Mesenchymal stem cell (in vitro differentiated cells and primary cell): Measurements from ENCODE around the gene GFAP.
A peak's percentile ranks its signal among the peaks of the same experiment; 100 is the strongest.

Experiments used
- DNase-seq: peaks from one replicate; pipeline ENCODE4 v3.0.0-alpha.2; 2013
- H2AFZ ChIP-seq: one replicate; pipeline ENCODE4 v1.6.1; 2013; ENCODE audit warnings: low read depth, mild to moderate bottlenecking, control low read depth, inconsistent platforms, low read length, moderate library complexity
- H2AK5ac ChIP-seq: 2 replicates; pipeline ENCODE4 v1.6.1; 2013; ENCODE audit warnings: low read length, moderate library complexity, mild to moderate bottlenecking, inconsistent platforms; ENCODE audit not compliant: severe bottlenecking
- H2BK120ac ChIP-seq: one replicate; pipeline ENCODE4 v1.6.1; 2013; ENCODE audit warnings: low read depth, mild to moderate bottlenecking, inconsistent platforms, low read length, moderate library complexity
- H2BK12ac ChIP-seq, 2 experiments: one replicate each; pipeline ENCODE4 v1.6.1; 2013; ENCODE audit warnings: inconsistent platforms in 2 of 2, low read length in 2 of 2, mild to moderate bottlenecking in 2 of 2, moderate library complexity in 2 of 2, control low read depth in 1 of 2
- H2BK15ac ChIP-seq: one replicate; pipeline ENCODE4 v1.6.1; 2013; ENCODE audit warnings: mild to moderate bottlenecking, low read depth, inconsistent platforms; ENCODE audit not compliant: poor library complexity, severe bottlenecking
- H2BK5ac ChIP-seq: 2 replicates; pipeline ENCODE4 v1.6.1; 2013; ENCODE audit warnings: low read depth, mild to moderate bottlenecking, low read length, control low read depth, inconsistent platforms; ENCODE audit not compliant: poor library complexity, severe bottlenecking
- H3K14ac ChIP-seq, 2 experiments: one replicate each; pipeline ENCODE4 v1.6.1; 2013; ENCODE audit warnings: inconsistent platforms in 2 of 2, low read length in 2 of 2, control low read depth in 1 of 2, mild to moderate bottlenecking in 1 of 2, moderate library complexity in 1 of 2
- H3K18ac ChIP-seq, 2 experiments: one replicate each; pipeline ENCODE4 v1.6.1; 2013; ENCODE audit warnings: inconsistent platforms in 2 of 2, low read length in 2 of 2, control low read depth in 1 of 2, low read depth in 1 of 2, mild to moderate bottlenecking in 1 of 2
- H3K23ac ChIP-seq, 2 experiments: one replicate each; pipeline ENCODE4 v1.6.1; 2013; ENCODE audit warnings: inconsistent platforms in 2 of 2, low read length in 2 of 2, mild to moderate bottlenecking in 2 of 2, moderate library complexity in 2 of 2, control low read depth in 1 of 2
- H3K27ac ChIP-seq: 2 replicates; pipeline ENCODE4 v1.5.1; 2013; ENCODE audit warnings: mild to moderate bottlenecking, moderate library complexity, low read length, control low read depth, inconsistent platforms; ENCODE audit not compliant: poor library complexity, severe bottlenecking
- H3K27me3 ChIP-seq, 2 experiments: 2 replicates each; pipeline versions ENCODE4 v1.6.1 to v1.7.0; 2013; ENCODE audit warnings: low read length in 2 of 2, mild to moderate bottlenecking in 2 of 2, moderate library complexity in 2 of 2, control low read depth in 1 of 2, inconsistent platforms in 1 of 2; ENCODE audit not compliant: control insufficient read depth in 1 of 2, insufficient read depth in 1 of 2
- H3K36me3 ChIP-seq, 2 experiments: 2 replicates each; pipeline versions ENCODE4 v1.6.1 to v1.7.0; 2013; ENCODE audit warnings: low read length in 2 of 2, control low read depth in 1 of 2, inconsistent platforms in 1 of 2, low read depth in 1 of 2, mild to moderate bottlenecking in 1 of 2; ENCODE audit not compliant: insufficient read depth in 2 of 2, control insufficient read depth in 1 of 2
- H3K4ac ChIP-seq, 2 experiments: one replicate each; pipeline ENCODE4 v1.6.1; 2013; ENCODE audit warnings: inconsistent platforms in 2 of 2, low read length in 2 of 2, mild to moderate bottlenecking in 2 of 2, moderate library complexity in 2 of 2, control low read depth in 1 of 2, low read depth in 1 of 2
- H3K4me1 ChIP-seq: 2 replicates; pipeline ENCODE4 v1.6.1; 2013; ENCODE audit warnings: low read depth, low read length, control low read depth; ENCODE audit not compliant: control insufficient read depth, insufficient read depth
- H3K4me2 ChIP-seq: 2 replicates; pipeline ENCODE4 v1.6.1; 2013; ENCODE audit warnings: low read length, mild to moderate bottlenecking, inconsistent platforms; ENCODE audit not compliant: poor library complexity, severe bottlenecking
- H3K4me3 ChIP-seq, 2 experiments: 2 replicates each; pipeline versions ENCODE4 v1.5.1 to v1.7.0; 2013; ENCODE audit warnings: low read length in 2 of 2, mild to moderate bottlenecking in 2 of 2, control low read depth in 1 of 2, low read depth in 1 of 2; ENCODE audit not compliant: insufficient read depth in 1 of 2
- H3K79me1 ChIP-seq: replicated peaks from 2 replicates; pipeline ENCODE4 v1.6.1; 2013; ENCODE audit warnings: mild to moderate bottlenecking, control low read depth, low read length, inconsistent platforms; ENCODE audit not compliant: poor library complexity, severe bottlenecking
- H3K9ac ChIP-seq: 2 replicates; pipeline ENCODE4 v1.7.0; 2013; ENCODE audit warnings: mild to moderate bottlenecking, low read length, moderate library complexity
- H3K9me3 ChIP-seq: 2 replicates; pipeline ENCODE4 v1.7.0; 2013; ENCODE audit warnings: mild to moderate bottlenecking, low read length; ENCODE audit not compliant: control insufficient read depth
- H4K8ac ChIP-seq: one replicate; pipeline ENCODE4 v1.6.1; 2013; ENCODE audit warnings: inconsistent platforms, mild to moderate bottlenecking, low read length, moderate library complexity
- H4K91ac ChIP-seq: one replicate; pipeline ENCODE4 v1.6.1; 2013; ENCODE audit warnings: mild to moderate bottlenecking, low read length, inconsistent platforms
- WGBS: methylation state at CpG from one replicate; pipeline ENCODE4 v1.1.7; 2013; ENCODE audit warnings: mixed read lengths; 5-methylcytosine and 5-hydroxymethylcytosine counted together

GFAP gene

DNA sequence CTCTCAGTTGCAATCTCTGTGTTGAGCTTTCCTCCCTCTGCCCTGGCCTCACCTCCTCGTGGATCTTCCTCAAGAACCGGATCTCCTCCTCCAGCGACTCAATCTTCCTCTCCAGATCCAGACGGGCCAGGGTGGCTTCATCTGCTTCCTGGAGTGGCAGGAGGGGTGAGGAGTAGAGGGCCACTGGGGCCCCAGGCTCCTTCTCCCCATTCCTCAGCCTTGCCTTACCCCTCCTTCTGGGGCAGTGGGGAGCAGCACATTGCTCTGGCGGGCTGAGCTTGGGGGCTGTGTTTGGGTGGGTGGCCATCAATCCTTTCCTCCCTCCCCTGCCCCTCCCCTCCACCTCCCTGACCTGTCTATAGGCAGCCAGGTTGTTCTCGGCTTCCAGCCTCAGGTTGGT, 1.6 kb downstream of the GFAP start:
- no peak overlapping the region for H3K18ac ChIP-seq
- WGBS, result 70% methylated on average over 4 of the region's 6 CpGs

DNA sequence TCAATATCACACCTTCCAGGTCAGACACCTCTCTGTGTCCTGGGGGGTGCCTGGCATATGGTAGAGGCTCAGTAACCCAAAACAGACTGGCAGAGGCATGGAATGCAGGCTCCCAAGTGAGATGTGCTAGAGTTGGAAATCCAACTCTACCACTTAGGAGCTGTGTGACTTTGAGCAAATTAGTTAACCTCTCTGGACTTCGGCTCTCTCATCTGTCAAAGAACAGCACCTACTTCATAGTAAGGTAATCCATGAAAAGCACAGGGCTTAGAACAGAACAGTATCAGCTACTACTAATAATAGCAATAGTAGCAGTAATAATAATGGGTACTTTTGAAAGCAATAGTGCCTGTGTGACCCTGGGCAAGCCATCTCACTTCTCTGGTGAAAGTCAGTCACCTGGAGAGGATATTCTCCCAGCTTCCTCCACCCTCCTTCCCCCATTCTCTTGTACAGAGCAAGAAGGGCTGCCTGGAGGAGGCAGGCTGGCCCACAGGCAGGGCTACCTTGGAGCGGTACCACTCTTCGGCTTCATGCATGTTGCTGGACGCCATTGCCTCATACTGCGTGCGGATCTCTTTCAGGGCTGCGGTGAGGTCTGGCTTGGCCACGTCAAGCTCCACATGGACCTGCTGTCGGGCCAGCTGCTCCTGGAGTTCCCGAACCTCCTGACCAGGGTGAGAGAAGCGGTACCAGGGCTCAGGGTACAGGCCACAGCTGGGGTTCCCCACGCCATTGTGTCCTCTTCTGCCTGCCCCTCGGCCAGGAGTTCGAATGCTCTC, 2.3 kb downstream of the GFAP start:
- Histone ChIP-seq H2BK12ac (no peak overlapping the region), H3K9me3 (no peaks in the 10 kb centered on the region), H3K79me1 (peaks cover 1% of the 10 kb centered on the region), H2BK120ac (no peak overlapping the region), H3K4me2 (no peak overlapping the region), H3K18ac (no peak overlapping the region), H2BK5ac (no peak overlapping the region), H3K4ac (no peak overlapping the region), H2AK5ac (no peak overlapping the region), H2BK15ac (no peak overlapping the region), H3K36me3 (no peaks in the 10 kb centered on the region), H3K4me3 (no peak overlapping the region), H4K91ac (peak overlapping the region; percentile 64), H2AFZ (no peak overlapping the region), H3K4me1 (peaks cover 44% of the 10 kb centered on the region), H3K27me3 (peaks cover 0 to 38% of the 10 kb centered on the region in 2 experiments), H3K23ac (no peak overlapping the region), H3K14ac (no peak overlapping the region), H4K8ac (no peak overlapping the region), H3K27ac (no peak overlapping the region), H3K9ac (no peak overlapping the region)
- DNase-seq, result no peak
- WGBS, result 91% methylated on average over 14 of the region's 14 CpGs

More for the DNA sequence above, 1.6 kb downstream of the GFAP start:
- Histone ChIP-seq H3K79me1 (no peaks in the 10 kb centered on the region), H2BK5ac (no peak overlapping the region), H2AFZ (no peak overlapping the region), H2AK5ac (no peak overlapping the region), H3K27ac (no peak overlapping the region), H4K8ac (no peak overlapping the region), H3K36me3 (no peaks in the 10 kb centered on the region), H3K9me3 (no peaks in the 10 kb centered on the region), H3K14ac (no peak overlapping the region), H3K27me3 (peaks cover 0 to 38% of the 10 kb centered on the region in 2 experiments), H2BK12ac (no peak overlapping the region), H2BK120ac (no peak overlapping the region), H3K23ac (no peak overlapping the region), H3K9ac (no peak overlapping the region), H3K4me2 (no peak overlapping the region), H3K4me3 (no peak overlapping the region), H4K91ac (no peak overlapping the region), H2BK15ac (no peak overlapping the region), H3K4me1 (peaks cover 43% of the 10 kb centered on the region), H3K4ac (no peak overlapping the region)
- DNase-seq, result no peak

DNA sequence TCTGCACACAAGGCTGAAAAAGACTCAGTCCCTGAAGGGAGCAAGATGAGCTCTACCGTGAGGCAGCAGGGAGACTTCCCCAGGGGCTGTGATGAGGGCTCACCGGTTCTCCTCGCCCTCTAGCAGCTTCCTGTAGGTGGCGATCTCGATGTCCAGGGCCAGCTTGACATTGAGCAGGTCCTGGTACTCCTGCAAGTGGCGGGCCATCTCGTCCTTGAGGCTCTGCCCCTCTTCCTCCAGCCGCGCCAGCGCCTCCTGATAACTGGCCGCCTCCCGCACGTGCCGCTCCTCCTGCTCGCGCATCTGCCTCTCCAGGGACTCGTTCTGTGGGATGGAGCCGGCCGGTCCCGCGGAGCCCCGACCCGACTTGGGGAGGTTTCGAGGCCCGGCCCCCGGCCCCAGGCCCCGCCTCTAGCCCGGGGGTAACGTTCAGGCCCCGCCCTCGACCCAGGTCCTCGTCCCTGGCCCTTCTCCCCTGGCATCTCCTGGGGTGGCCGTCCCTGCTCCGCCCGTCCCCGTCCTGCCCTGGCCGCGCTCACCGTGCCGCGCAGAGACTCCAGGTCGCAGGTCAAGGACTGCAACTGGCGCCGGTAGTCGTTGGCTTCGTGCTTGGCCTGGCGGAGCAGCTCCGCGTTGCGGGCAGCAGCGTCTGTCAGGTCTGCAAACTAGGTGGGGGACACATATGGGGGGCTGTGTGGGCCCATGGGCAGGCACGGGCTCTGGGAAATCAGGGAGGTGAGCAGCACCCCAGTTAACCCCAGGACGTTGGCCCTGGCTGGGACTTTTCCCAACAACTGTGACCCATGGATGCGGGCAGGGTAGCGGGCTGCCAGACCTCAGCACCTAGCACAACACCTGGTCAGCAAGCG, 3.9 kb downstream of the GFAP start:
- Histone ChIP-seq H3K27me3 (peaks cover 0 to 38% of the 10 kb centered on the region in 2 experiments), H3K79me1 (peaks cover 4% of the 10 kb centered on the region), H4K8ac (peak overlapping the region; percentile 70), H3K4me2 (peak overlapping the region; percentile 18), H2AK5ac (peak overlapping the region; percentile 67), H3K36me3 (no peaks in the 10 kb centered on the region), H3K9me3 (no peaks in the 10 kb centered on the region), H3K9ac (no peak overlapping the region), H3K4me3 (peak overlapping the region; percentile 1 to 39), H2BK5ac (no peak overlapping the region), H3K4me1 (peaks cover 43% of the 10 kb centered on the region), H2BK120ac (no peak overlapping the region), H2AFZ (no peak overlapping the region), H3K23ac (no peak overlapping the region), H2BK12ac (peak overlapping the region; percentile 7 to 69), H3K14ac (peak overlapping the region in 1 of 2 experiments; percentile 46), H3K18ac (peak overlapping the region; percentile 14 to 23), H3K27ac (no peak overlapping the region), H2BK15ac (peak overlapping the region; percentile 39), H3K4ac (peak overlapping the region in 1 of 2 experiments; percentile 66), H4K91ac (peak overlapping the region; percentile 77)
- 13% methylated on average over 55 of the region's 56 CpGs for WGBS
- DNase-seq, result peak; percentile 76
